ENCODE results near the gene SV2A. TPM values are rescaled to one million over a fixed set of nuclear protein-coding genes. Genes with fewer than 3 reads are reported as not detected.
A peak's percentile ranks its signal among the peaks of the same experiment; 100 is the strongest.

SV2A gene
- total RNA-seq, 1 donor = 23.2 TPM

- Histone ChIP-seq H2AFZ (ENCODE audit: low read length) (no peak overlapping the region), H3K4me3 (ENCODE audit: insufficient read depth, low read length) (no peak overlapping the region), H4K20me1 (ENCODE audit: insufficient read depth, low read length) (no peaks in the 10 kb centered on the region), H3K4me1 (ENCODE audit: insufficient read depth, low read length) (peaks cover 8% of the 10 kb centered on the region), H3K27me3 (ENCODE audit: insufficient read depth, low read length) (no peaks in the 10 kb centered on the region), H3K27ac (ENCODE audit: low read depth, low read length) (no peak overlapping the region), H3K9me3 (ENCODE audit: low read depth, low read length) (no peaks in the 10 kb centered on the region), H3K36me3 (ENCODE audit: insufficient read depth, low read length) (peaks cover 10% of the 10 kb centered on the region), H3K4me2 (ENCODE audit: insufficient read depth, low read length) (no peak overlapping the region), H3K79me2 (ENCODE audit: insufficient read depth, low read length) (peaks cover 9% of the 10 kb centered on the region)
- TF ChIP-seq, protein P1, sequence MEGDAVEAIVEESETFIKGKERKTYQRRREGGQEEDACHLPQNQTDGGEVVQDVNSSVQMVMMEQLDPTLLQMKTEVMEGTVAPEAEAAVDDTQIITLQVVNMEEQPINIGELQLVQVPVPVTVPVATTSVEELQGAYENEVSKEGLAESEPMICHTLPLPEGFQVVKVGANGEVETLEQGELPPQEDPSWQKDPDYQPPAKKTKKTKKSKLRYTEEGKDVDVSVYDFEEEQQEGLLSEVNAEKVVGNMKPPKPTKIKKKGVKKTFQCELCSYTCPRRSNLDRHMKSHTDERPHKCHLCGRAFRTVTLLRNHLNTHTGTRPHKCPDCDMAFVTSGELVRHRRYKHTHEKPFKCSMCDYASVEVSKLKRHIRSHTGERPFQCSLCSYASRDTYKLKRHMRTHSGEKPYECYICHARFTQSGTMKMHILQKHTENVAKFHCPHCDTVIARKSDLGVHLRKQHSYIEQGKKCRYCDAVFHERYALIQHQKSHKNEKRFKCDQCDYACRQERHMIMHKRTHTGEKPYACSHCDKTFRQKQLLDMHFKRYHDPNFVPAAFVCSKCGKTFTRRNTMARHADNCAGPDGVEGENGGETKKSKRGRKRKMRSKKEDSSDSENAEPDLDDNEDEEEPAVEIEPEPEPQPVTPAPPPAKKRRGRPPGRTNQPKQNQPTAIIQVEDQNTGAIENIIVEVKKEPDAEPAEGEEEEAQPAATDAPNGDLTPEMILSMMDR (IDR thresholded peaks at IDR 0.05; ENCODE audit: extremely low read depth, low read depth, low read length) = no peak
- DNase-seq (ENCODE audit: insufficient read length, low spot score, missing footprints) = no peak
Measured at GRCh38 chr1:149914545-149914944, 3.1 kb downstream of the SV2A start.

GRCh38 chr1:149906570-149907075, 11.0 kb downstream of the SV2A start:
- H3K79me2 ChIP-seq (ENCODE audit: insufficient read depth, low read length) = no peaks in the 10 kb centered on the region
- no peak for DNase-seq (ENCODE audit: insufficient read length, low spot score, missing footprints)
- TF ChIP-seq, protein P1 (IDR thresholded peaks at IDR 0.05; ENCODE audit: extremely low read depth, low read depth, low read length) = no peak

DNA sequence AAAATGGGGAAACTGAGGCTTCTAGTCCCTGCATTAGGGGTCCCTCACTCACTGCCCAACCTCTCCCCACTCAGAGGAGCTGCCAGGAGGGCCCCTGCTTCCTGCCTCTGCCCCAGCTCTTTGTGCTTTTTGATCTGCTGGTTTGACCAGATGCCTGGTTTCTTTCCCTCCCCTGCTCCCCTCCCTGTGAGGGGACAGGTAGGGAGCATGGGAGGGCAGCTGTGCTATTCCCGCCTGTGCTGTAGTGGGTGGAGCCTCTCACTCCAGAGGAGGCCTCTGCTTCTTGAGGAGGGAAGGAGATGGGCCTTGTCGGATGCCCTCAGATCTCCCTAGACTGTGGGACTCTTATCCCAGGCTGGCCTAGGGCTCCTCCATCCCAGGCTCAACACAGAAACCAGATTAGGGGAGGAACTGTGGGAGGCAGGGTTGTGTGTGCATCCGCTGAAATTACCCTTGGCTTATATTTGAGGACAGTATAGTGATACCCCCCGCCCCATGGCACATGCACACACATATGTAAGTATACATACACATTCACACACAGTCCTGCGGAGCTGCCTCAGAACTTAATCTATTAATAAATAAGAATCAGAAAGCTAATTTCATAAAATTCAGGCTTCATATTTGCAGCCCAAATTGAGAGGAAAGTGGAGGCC, 13.7 kb downstream of the SV2A start:
- TF ChIP-seq, protein P1 (IDR thresholded peaks at IDR 0.05; ENCODE audit: extremely low read depth, low read depth, low read length) = no peak
- no peaks in the 10 kb centered on the region for H3K9me3 ChIP-seq (ENCODE audit: low read depth, low read length)
- peaks cover 7% of the 10 kb centered on the region for H3K4me1 ChIP-seq (ENCODE audit: insufficient read depth, low read length)
- no peak overlapping the region for H3K27ac ChIP-seq (ENCODE audit: low read depth, low read length)
- H3K4me2 ChIP-seq (ENCODE audit: insufficient read depth, low read length) = no peak overlapping the region
- peak; percentile 68 for DNase-seq (ENCODE audit: insufficient read length, low spot score, missing footprints)
- no peak overlapping the region for H2AFZ ChIP-seq (ENCODE audit: low read length)
- peaks cover 3% of the 10 kb centered on the region for H3K79me2 ChIP-seq (ENCODE audit: insufficient read depth, low read length)
- H3K27me3 ChIP-seq (ENCODE audit: insufficient read depth, low read length) = no peaks in the 10 kb centered on the region
- H4K20me1 ChIP-seq (ENCODE audit: insufficient read depth, low read length) = no peaks in the 10 kb centered on the region
- H3K4me3 ChIP-seq (ENCODE audit: insufficient read depth, low read length) = no peak overlapping the region
- peaks cover 14% of the 10 kb centered on the region for H3K36me3 ChIP-seq (ENCODE audit: insufficient read depth, low read length)

More at GRCh38 chr1:149906570-149907075, 11.0 kb downstream of the SV2A start:
- H4K20me1 ChIP-seq (ENCODE audit: insufficient read depth, low read length) = no peaks in the 10 kb centered on the region
- H3K27ac ChIP-seq (ENCODE audit: low read depth, low read length) = no peak overlapping the region
- H3K36me3 ChIP-seq (ENCODE audit: insufficient read depth, low read length) = peaks cover 25% of the 10 kb centered on the region
- no peaks in the 10 kb centered on the region for H3K9me3 ChIP-seq (ENCODE audit: low read depth, low read length)
- no peak overlapping the region for H3K4me2 ChIP-seq (ENCODE audit: insufficient read depth, low read length)
- H2AFZ ChIP-seq (ENCODE audit: low read length) = no peak overlapping the region
- H3K4me1 ChIP-seq (ENCODE audit: insufficient read depth, low read length) = no peaks in the 10 kb centered on the region
- H3K4me3 ChIP-seq (ENCODE audit: insufficient read depth, low read length) = no peak overlapping the region
- no peaks in the 10 kb centered on the region for H3K27me3 ChIP-seq (ENCODE audit: insufficient read depth, low read length)

DNA sequence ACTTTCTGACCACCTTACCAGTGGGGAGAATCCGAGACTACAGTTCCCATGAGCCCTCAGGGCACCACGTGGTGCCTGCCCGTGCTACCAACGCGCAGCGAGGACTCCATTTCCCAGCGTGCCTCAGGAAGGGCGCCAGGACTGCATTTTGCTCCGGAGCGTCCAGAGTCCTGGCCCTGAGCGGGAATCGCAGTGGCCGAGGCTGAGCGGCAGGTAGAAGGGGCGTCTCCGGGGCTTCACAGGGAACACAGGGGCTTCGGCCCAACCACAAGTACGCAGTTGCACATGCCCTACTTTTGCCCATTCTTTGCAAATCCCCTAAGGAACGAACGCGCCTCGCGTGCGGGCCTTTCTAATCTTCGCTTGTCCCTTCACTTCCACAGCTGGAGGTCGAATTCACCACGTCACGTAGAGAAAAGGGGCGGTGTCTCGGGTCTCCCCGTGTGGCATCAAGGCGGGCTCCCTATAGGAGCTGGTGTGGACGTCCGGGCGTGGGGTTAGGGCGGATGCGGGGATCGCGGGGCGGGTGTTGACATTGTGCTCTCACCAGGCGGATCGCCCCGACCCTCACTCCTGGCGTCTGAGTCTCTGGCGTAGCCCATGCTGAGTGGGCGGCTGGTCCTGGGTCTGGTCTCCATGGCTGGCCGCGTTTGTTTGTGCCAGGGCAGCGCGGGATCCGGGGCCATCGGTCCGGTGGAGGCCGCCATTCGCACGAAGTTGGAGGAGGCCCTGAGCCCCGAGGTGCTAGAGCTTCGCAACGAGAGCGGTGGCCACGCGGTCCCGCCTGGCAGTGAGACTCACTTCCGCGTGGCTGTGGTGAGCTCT, 18.0 kb downstream of the SV2A start, which contains the start of gene BOLA1:
Gene BOLA1 (plus strand): TSS at position 109 of the 825 bp plus-strand sequence. CDS start 492 bp downstream, at position 601.
- Histone ChIP-seq H3K4me1 (ENCODE audit: insufficient read depth, low read length) (peaks cover 7% of the 10 kb centered on the region), H3K9me3 (ENCODE audit: low read depth, low read length) (no peaks in the 10 kb centered on the region), H3K79me2 (ENCODE audit: insufficient read depth, low read length) (peaks cover 3% of the 10 kb centered on the region), H4K20me1 (ENCODE audit: insufficient read depth, low read length) (no peaks in the 10 kb centered on the region), H2AFZ (ENCODE audit: low read length) (peak within 1 kb of the TSS; percentile 95), H3K4me3 (ENCODE audit: insufficient read depth, low read length) (peak within 1 kb of the TSS; percentile 75), H3K36me3 (ENCODE audit: insufficient read depth, low read length) (no peaks in the 10 kb centered on the region), H3K27ac (ENCODE audit: low read depth, low read length) (peak within 1 kb of the TSS; percentile 76), H3K4me2 (ENCODE audit: insufficient read depth, low read length) (peak within 1 kb of the TSS; percentile 87), H3K27me3 (ENCODE audit: insufficient read depth, low read length) (no peaks in the 10 kb centered on the region)
- peak; percentile 98 for DNase-seq (ENCODE audit: insufficient read length, low spot score, missing footprints)
- TF ChIP-seq, protein P1 (IDR thresholded peaks at IDR 0.05; ENCODE audit: extremely low read depth, low read depth, low read length) = no peak

Measured in osteoblast (primary cell).